Endodermal cell (in vitro differentiated cells): Measurements from ENCODE around the gene CCDC3. TPM values are rescaled to one million over a fixed set of nuclear protein-coding genes. Genes with fewer than 3 reads are reported as not detected.

Source experiments
- DNase-seq: peaks from one replicate; pipeline ENCODE4 v3.0.0-alpha.2; 2017
- H3K27ac ChIP-seq: 2 replicates; pipeline ENCODE4 v1.5.1; 2013; ENCODE audit warnings: mild to moderate bottlenecking, low read depth, low read length, moderate library complexity
- H3K27me3 ChIP-seq: 2 replicates; pipeline ENCODE4 v1.6.1; 2013; ENCODE audit warnings: mild to moderate bottlenecking, low read length, moderate library complexity; ENCODE audit not compliant: insufficient read depth, control insufficient read depth, poor library complexity, severe bottlenecking
- H3K36me3 ChIP-seq: 2 replicates; pipeline ENCODE4 v1.7.0; 2013; ENCODE audit warnings: mild to moderate bottlenecking, low read length, moderate library complexity; ENCODE audit not compliant: control insufficient read depth, insufficient read depth
- H3K4me1 ChIP-seq: one replicate; pipeline ENCODE4 v1.7.0; 2013; ENCODE audit warnings: low read length; ENCODE audit not compliant: control insufficient read depth, insufficient read depth
- H3K4me3 ChIP-seq: 2 replicates; pipeline ENCODE4 v1.5.1; 2013; ENCODE audit warnings: mild to moderate bottlenecking, low read length, moderate library complexity
- H3K9ac ChIP-seq: 2 replicates; pipeline ENCODE4 v1.6.1; 2013; ENCODE audit warnings: mild to moderate bottlenecking, low read length, moderate library complexity; ENCODE audit not compliant: poor library complexity, severe bottlenecking; ENCODE audit errors: extremely low read depth
- H3K9me3 ChIP-seq: 2 replicates; pipeline ENCODE4 v1.6.1; 2013; ENCODE audit warnings: mild to moderate bottlenecking, low read length, moderate library complexity; ENCODE audit not compliant: control insufficient read depth
- H3K27ac Mint-ChIP-seq: 2 replicates; pipeline ENCODE4 v1.8.0; 2020; ENCODE audit warnings: mixed read lengths
- H3K27me3 Mint-ChIP-seq: 2 replicates; pipeline ENCODE4 v1.8.0; 2021; ENCODE audit warnings: mild to moderate bottlenecking, mixed read lengths; ENCODE audit not compliant: insufficient read depth
- H3K36me3 Mint-ChIP-seq: 2 replicates; pipeline ENCODE4 v1.8.0; 2020; ENCODE audit warnings: low read depth, mixed read lengths
- H3K4me1 Mint-ChIP-seq: 2 replicates; pipeline ENCODE4 v1.8.0; 2020; ENCODE audit warnings: mixed read lengths
- H3K4me3 Mint-ChIP-seq: 2 replicates; pipeline ENCODE4 v1.8.0; 2020; ENCODE audit warnings: mild to moderate bottlenecking, moderate library complexity, mixed read lengths
- H3K9me3 Mint-ChIP-seq: 2 replicates; pipeline ENCODE4 v1.8.0; 2020; ENCODE audit warnings: mild to moderate bottlenecking, mixed read lengths
- WGBS, 2 experiments: methylation state at CpG; one replicate each; pipeline versions ENCODE4 v1.1.5 to v1.1.7; 2013; ENCODE audit warnings: missing lambda C conversion rate in 2 of 2, mixed read lengths in 1 of 2; ENCODE audit not compliant: insufficient coverage in 1 of 2, insufficient read length in 1 of 2; 5-methylcytosine and 5-hydroxymethylcytosine counted together
- total RNA-seq, 2 donors: library from RNA; stranded (reverse); fragmentation: NEBNext Ultra II Directional in 1 of 2; extraction: Animal tissue kit (Norgen Biotek cat#: 25700) in 1 of 2; gene quantifications; 2 replicates in 1 of 2; 3 replicates in 1 of 2; pipeline ENCODE4 v1.2.1, GENCODE V29; 2021
- TF ChIP-seq, protein P1 (sequence below): fragments of 200-600 bp; sonication (generic); conservative IDR thresholded peaks from 2 replicates; pipeline ENCODE4 v1.5.0; 2021; ENCODE audit warnings: antibody characterized with exemption, mild to moderate bottlenecking

The CCDC3 gene
- total RNA-seq, 2 donors from 2014 or later: 4.6 to 12.3 TPM

DNA sequence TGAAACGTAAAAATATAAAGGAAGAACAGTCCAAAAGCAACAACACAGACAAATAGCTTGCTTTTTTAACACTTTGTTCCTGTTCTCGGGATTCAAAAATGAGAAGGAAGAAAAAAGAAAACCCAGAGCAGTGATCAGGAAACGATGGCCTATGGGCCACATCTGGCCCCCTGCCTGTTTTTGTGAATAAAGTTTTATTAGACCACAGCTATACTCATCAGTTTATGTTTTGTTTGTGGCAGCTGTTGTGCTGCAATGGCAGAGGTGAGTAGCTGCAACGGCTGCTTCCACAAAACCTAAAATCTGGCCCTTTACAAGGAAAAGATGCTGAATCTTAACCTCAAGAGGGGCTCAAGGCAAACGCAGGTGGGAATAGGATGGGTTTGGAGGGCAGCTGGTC, 96.4 kb downstream of the CCDC3 start:
- Mint-ChIP-seq H3K36me3 (no peaks in the 10 kb centered on the region), H3K4me3 (no peak overlapping the region), H3K4me1 (peaks cover 3% of the 10 kb centered on the region), H3K9me3 (no peaks in the 10 kb centered on the region), H3K27ac (no peak overlapping the region), H3K27me3 (no peaks in the 10 kb centered on the region)
- Histone ChIP-seq H3K36me3 (no peaks in the 10 kb centered on the region), H3K4me1 (no peaks in the 10 kb centered on the region), H3K4me3 (no peak overlapping the region), H3K9me3 (no peaks in the 10 kb centered on the region), H3K27me3 (no peaks in the 10 kb centered on the region), H3K9ac (no peak overlapping the region), H3K27ac (no peak overlapping the region)
- WGBS, 2 experiments: 93% methylated on average over 3 to 5 of the region's 5 CpGs
- TF ChIP-seq, protein P1, sequence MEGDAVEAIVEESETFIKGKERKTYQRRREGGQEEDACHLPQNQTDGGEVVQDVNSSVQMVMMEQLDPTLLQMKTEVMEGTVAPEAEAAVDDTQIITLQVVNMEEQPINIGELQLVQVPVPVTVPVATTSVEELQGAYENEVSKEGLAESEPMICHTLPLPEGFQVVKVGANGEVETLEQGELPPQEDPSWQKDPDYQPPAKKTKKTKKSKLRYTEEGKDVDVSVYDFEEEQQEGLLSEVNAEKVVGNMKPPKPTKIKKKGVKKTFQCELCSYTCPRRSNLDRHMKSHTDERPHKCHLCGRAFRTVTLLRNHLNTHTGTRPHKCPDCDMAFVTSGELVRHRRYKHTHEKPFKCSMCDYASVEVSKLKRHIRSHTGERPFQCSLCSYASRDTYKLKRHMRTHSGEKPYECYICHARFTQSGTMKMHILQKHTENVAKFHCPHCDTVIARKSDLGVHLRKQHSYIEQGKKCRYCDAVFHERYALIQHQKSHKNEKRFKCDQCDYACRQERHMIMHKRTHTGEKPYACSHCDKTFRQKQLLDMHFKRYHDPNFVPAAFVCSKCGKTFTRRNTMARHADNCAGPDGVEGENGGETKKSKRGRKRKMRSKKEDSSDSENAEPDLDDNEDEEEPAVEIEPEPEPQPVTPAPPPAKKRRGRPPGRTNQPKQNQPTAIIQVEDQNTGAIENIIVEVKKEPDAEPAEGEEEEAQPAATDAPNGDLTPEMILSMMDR: no peak
- DNase-seq: no peak

DNA sequence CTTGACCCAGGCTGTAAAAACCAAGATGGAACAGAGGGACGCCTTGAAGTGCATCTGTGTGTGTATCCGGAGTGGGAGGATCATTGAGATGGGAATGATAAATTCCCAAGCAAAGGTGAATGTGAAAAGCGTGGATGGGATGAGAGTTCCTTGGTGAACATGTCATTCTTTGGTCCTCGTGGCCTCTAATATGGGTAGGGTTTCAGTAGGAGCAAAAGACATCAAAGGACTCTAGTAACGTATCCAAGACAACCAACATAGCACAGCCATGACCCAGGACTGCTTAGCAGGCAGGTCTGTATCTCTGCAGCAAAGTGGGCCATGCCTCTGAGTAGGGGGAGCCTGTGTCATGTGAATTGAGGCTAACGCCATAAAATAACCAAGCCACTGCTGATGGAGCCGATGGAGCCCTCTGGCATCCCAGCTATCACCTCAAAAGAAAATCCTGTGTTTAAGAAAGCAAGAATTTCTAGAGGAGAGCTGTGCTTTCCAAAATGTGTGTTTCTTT, 98.6 kb downstream of the CCDC3 start:
- Histone ChIP-seq H3K27me3 (no peaks in the 10 kb centered on the region), H3K27ac (no peak overlapping the region), H3K4me3 (no peak overlapping the region), H3K4me1 (no peaks in the 10 kb centered on the region), H3K36me3 (no peaks in the 10 kb centered on the region), H3K9me3 (no peaks in the 10 kb centered on the region), H3K9ac (no peak overlapping the region)
- peaks cover 3% of the 10 kb centered on the region for H3K4me1 Mint-ChIP-seq
- peak; percentile 36 for DNase-seq
- WGBS, 2 experiments: 77 to 90% methylated on average over 3 to 6 of the region's 7 CpGs
- no peaks in the 10 kb centered on the region for H3K9me3 Mint-ChIP-seq
- H3K4me3 Mint-ChIP-seq: no peak overlapping the region
- H3K36me3 Mint-ChIP-seq: no peaks in the 10 kb centered on the region
- H3K27ac Mint-ChIP-seq: no peak overlapping the region
- TF ChIP-seq, protein P1: no peak
- H3K27me3 Mint-ChIP-seq: no peaks in the 10 kb centered on the region

DNA sequence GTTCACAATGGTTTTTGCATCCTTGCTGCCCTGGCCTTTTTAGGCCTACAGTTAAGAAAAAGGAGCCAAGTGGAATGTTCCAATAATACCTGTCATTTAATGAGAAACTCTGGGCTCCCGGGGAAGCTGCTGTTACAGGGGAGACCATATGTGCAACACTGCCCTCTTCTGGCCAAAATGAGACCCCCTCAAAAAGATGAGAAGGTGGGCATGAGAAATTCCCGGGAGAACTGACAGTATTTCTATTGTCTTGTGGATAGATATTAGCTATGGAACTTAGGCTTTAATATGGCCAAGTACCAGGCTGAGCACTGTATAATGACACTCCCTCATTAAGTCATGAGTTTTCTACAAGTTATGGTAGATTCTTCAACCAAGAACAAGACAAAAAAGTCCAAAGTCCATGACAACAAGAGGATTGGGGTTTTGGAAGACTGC, 99.4 kb downstream of the CCDC3 start:
- no peaks in the 10 kb centered on the region for H3K27me3 ChIP-seq
- Mint-ChIP-seq H3K4me1 (peaks cover 3% of the 10 kb centered on the region), H3K27me3 (no peaks in the 10 kb centered on the region), H3K36me3 (no peaks in the 10 kb centered on the region), H3K4me3 (no peak overlapping the region), H3K27ac (no peak overlapping the region), H3K9me3 (no peaks in the 10 kb centered on the region)
- H3K27ac ChIP-seq: no peak overlapping the region
- no peaks in the 10 kb centered on the region for H3K9me3 ChIP-seq
- H3K4me3 ChIP-seq: no peak overlapping the region
- no peak overlapping the region for H3K9ac ChIP-seq
- DNase-seq: peak; percentile 86
- 17 to 40% methylated on average over 1 to 2 of the region's 2 CpGs for WGBS, 2 experiments
- H3K36me3 ChIP-seq: no peaks in the 10 kb centered on the region
- TF ChIP-seq, protein P1: peak; percentile 91
- no peaks in the 10 kb centered on the region for H3K4me1 ChIP-seq
